HepG2 (cell line): ENCODE measurements around the gene RIPPLY1. TPM values are rescaled to one million over a fixed set of nuclear protein-coding genes. Genes with fewer than 3 reads are reported as not detected.

Experiments used
- ATAC-seq: fragments of 200-7000 bp; cut with Tn5 transposase; 3 replicates; pipeline ENCODE4 v1.9.1; 2020; ENCODE audit warnings: mild to moderate bottlenecking, moderate library complexity
- BruUV-seq: library from RNA; stranded (reverse); fragments of 400-500 nt; replicated peaks from 2 replicates; lab custom pipeline; 2021; lab: Mats Ljungman, UMichigan
- CTCF ChIA-PET: fragments of 300-600 bp; formaldehyde crosslinking; extraction: SDS; loops from one replicate; lab custom pipeline; 2021; ENCODE audit warnings: low total read pairs, inconsistent platforms, low intra/inter-chr PET ratio; lab: Yijun Ruan, JAX
- POLR2A ChIA-PET: fragments of 350-600 bp; sonication (Branson Sonifier 250); formaldehyde crosslinking; loops from one replicate; lab custom pipeline; 2020; ENCODE audit warnings: antibody characterized with exemption, inconsistent platforms; lab: Yijun Ruan, JAX
- DNase-seq: peaks from one replicate; pipeline ENCODE4 v3.0.0-alpha.2; 2015; ENCODE audit warnings: low spot score
- FAIRE-seq: peaks from 3 replicates; lab custom pipeline; 2011; peaks lifted over from hg19 to GRCh38; lab: Jason Lieb, UNC
- H2AFZ ChIP-seq: one replicate; pipeline ENCODE4 v1.6.1; 2011; ENCODE audit warnings: low read length, inconsistent platforms
- H3K27ac ChIP-seq: fragments of 300-600 bp; 3 replicates; pipeline ENCODE4 v1.8.0; 2011; ENCODE audit warnings: mixed run types, mild to moderate bottlenecking, mixed read lengths, low read length, inconsistent platforms; ENCODE audit not compliant: insufficient read depth; ENCODE audit errors: extremely low read length
- H3K27me3 ChIP-seq, 2 experiments: fragments of 200-600 bp in 1 of 2; 2 replicates in 1 of 2; 3 replicates in 1 of 2; pipeline versions ENCODE4 v1.6.0 to v1.8.0; 2011; ENCODE audit warnings: low read length in 2 of 2, mild to moderate bottlenecking in 2 of 2, moderate library complexity in 2 of 2, inconsistent platforms in 1 of 2; ENCODE audit not compliant: insufficient read depth in 2 of 2, control insufficient read depth in 1 of 2
- H3K36me3 ChIP-seq, 2 experiments: fragments of 200-600 bp in 1 of 2; replicated peaks in 1 of 2; 2 replicates in 1 of 2; 3 replicates in 1 of 2; pipeline versions ENCODE4 v1.5.1 to v1.8.0; 2011; ENCODE audit warnings: low read length in 2 of 2, inconsistent platforms in 1 of 2; ENCODE audit not compliant: insufficient read depth in 2 of 2, control insufficient read depth in 1 of 2
- H3K4me1 ChIP-seq: 2 replicates; pipeline ENCODE4 v1.5.1; 2012; ENCODE audit warnings: low read length, inconsistent platforms; ENCODE audit not compliant: insufficient read depth
- H3K4me2 ChIP-seq: 2 replicates; pipeline ENCODE4 v1.6.0; 2011; ENCODE audit warnings: low read depth, low read length, inconsistent platforms
- H3K4me3 ChIP-seq, 3 experiments: fragments of 200-600 bp in 1 of 3; sonication (generic), shearing (Covaris generic) in 1 of 3; replicated peaks in 1 of 3; 2 replicates each; pipeline ENCODE4 v1.5.1; 2011 to 2016; ENCODE audit warnings: low read length in 3 of 3, inconsistent platforms in 2 of 3, low read depth in 2 of 3, mild to moderate bottlenecking in 2 of 3, control low read depth in 1 of 3, mixed read lengths in 1 of 3; ENCODE audit not compliant: insufficient read depth in 1 of 3
- H3K79me2 ChIP-seq: one replicate; pipeline ENCODE4 v1.6.1; 2011; ENCODE audit warnings: low read length, inconsistent platforms; ENCODE audit not compliant: insufficient read depth
- H3K9ac ChIP-seq: 2 replicates; pipeline ENCODE4 v1.6.0; 2011; ENCODE audit warnings: mild to moderate bottlenecking, low read depth, low read length, inconsistent platforms; ENCODE audit not compliant: insufficient read depth
- H3K9me3 ChIP-seq: 2 replicates; pipeline ENCODE4 v1.5.1; 2012; ENCODE audit warnings: mild to moderate bottlenecking, low read length
- H4K20me1 ChIP-seq: 2 replicates; pipeline ENCODE4 v1.6.0; 2011; ENCODE audit warnings: inconsistent platforms, mild to moderate bottlenecking, low read length, moderate library complexity; ENCODE audit not compliant: insufficient read depth
- STAG1 ChIP-seq: sonication (generic); formaldehyde crosslinking; IDR thresholded peaks from 2 replicates; pipeline ENCODE4 v1.4.0; 2020; ENCODE audit warnings: missing genetic modification reagents
- ZBTB20 ChIP-seq: sonication (generic); formaldehyde crosslinking; IDR thresholded peaks from 2 replicates; pipeline ENCODE4 v1.8.1; 2023; ENCODE audit warnings: missing genetic modification reagents, low read depth, mild to moderate bottlenecking, borderline replicate concordance
- WGBS: methylation state at CpG from one replicate; pipeline ENCODE4 v1.1.6; 2017; ENCODE audit warnings: low lambda C conversion rate; 5-methylcytosine and 5-hydroxymethylcytosine counted together
- in situ Hi-C: cut with HindIII; loops from 2 replicates; pipeline ENCODE4 v1.10.0; 2017; ENCODE audit warnings: low pct_unique_long_range_greater_than_20kb; ENCODE audit not compliant: extremely low pct_ligation_motif_present
- intact Hi-C: fragments of 100-400 bp; cut with micrococcal nuclease; formaldehyde crosslinking; loops from one replicate; pipeline ENCODE4 v1.10.0; 2022; ENCODE audit not compliant: unreplicated experiment
- polyA plus RNA-seq, 8 experiments: library from polyadenylated mRNA; depleted of rRNA in 3 of 8; stranded (reverse) in 7 of 8; unstranded in 1 of 8; fragments of >200 nt; fragmentation: Illumina TruSeq in 4 of 8; extraction: Trizol in 4 of 8; gene quantifications; 2 replicates each; pipeline versions ENCODE4 v1.2.1 to v1.2.3, GENCODE V29; 2011 to 2016; ENCODE audit warnings: low read depth in 4 of 8, missing spikeins in 1 of 8, mixed read lengths in 1 of 8; ENCODE audit not compliant: insufficient read depth in 1 of 8
- total RNA-seq, 5 experiments: library from RNA; depleted of rRNA; stranded (reverse); fragments of >200 nt; fragmentation: Illumina TruSeq; extraction: Trizol; gene quantifications; 2 replicates each; pipeline ENCODE4 v1.2.3, GENCODE V29; 2016; ENCODE audit warnings: low read depth in 1 of 5
- TF ChIP-seq, protein P1 (sequence below): sonication (generic); formaldehyde crosslinking; IDR thresholded peaks from 2 replicates; pipeline ENCODE4 v1.8.1; 2022; ENCODE audit warnings: mild to moderate bottlenecking, missing genetic modification reagents
- TF ChIP-seq, protein P2 (sequence below): sonication (generic); formaldehyde crosslinking; IDR thresholded peaks from 2 replicates; pipeline ENCODE4 v1.8.1; 2023; ENCODE audit warnings: mild to moderate bottlenecking, missing genetic modification reagents
- TF ChIP-seq, protein P3 (sequence below): sonication (generic); formaldehyde crosslinking; IDR thresholded peaks from 2 replicates; pipeline ENCODE4 v1.5.0; 2020; ENCODE audit warnings: mild to moderate bottlenecking, missing genetic modification reagents, moderate library complexity

RIPPLY1 gene
- total and polyA plus RNA-seq, 2 of the 13 experiments (the other 11 are each of a cell fraction or from before 2014, with no cell fraction given) = 0.41 to 0.49 TPM

DNA sequence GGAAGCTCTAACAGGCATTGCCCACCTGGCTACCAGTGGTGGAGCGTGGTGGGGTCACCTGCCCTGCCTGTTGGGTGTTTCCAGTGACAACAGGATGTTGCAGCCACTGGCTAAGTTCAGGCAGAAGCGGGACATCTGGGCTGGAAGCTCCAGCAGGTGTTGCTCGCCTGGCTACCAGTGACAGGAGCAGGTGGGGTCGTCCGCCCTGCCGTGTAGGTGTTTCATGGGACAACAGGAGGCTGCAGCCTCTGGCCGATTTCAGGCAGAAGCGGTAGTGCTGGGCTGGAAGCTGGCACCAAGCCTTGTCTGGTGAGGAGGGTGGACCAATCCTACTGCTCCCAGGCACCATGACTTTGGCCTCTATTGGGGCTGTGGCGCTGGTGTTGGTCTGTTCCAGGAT is 39.4 kb downstream of the RIPPLY1 start (continued):
- TF ChIP-seq, protein P1, sequence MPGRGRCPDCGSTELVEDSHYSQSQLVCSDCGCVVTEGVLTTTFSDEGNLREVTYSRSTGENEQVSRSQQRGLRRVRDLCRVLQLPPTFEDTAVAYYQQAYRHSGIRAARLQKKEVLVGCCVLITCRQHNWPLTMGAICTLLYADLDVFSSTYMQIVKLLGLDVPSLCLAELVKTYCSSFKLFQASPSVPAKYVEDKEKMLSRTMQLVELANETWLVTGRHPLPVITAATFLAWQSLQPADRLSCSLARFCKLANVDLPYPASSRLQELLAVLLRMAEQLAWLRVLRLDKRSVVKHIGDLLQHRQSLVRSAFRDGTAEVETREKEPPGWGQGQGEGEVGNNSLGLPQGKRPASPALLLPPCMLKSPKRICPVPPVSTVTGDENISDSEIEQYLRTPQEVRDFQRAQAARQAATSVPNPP (CRISPR knock-in tag) = no peak
- TF ChIP-seq, protein P2, sequence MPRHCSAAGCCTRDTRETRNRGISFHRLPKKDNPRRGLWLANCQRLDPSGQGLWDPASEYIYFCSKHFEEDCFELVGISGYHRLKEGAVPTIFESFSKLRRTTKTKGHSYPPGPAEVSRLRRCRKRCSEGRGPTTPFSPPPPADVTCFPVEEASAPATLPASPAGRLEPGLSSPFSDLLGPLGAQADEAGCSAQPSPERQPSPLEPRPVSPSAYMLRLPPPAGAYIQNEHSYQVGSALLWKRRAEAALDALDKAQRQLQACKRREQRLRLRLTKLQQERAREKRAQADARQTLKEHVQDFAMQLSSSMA (CRISPR knock-in tag) = no peak

DNA sequence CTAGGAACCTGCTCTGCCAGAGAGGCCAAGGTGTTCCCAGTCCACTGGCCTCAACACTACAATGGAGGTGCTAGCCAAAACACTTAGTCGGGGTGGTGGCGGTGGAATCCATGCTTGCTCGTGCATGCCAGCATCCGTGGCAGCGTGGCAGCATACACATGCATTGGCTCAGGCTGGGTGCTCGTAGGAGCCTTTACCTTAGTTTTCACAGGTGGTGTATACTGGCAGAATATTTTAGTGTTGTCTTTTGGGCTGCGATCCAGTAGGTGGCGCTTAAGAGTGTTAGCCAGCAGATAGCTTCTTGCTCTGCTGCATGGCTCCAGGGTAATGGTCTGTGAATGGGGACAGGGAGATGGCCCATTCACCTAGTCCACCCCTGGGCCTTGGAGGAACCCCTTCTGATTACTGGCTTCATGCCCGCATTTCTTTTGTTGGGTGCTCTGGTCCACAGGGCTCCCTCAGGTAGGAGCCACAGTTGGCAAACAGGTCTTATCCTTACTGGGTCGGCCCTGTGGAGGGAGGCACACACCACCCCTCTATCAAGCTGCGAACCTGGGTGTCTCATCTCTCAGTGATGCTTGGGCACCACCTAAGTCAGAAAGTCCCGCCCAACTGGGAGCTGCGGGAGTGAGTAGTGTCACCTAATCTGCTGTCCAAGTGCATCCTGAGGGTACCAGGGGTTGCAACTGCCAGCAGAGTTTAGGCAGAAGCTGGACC is 40.0 kb downstream of the RIPPLY1 start:
- no peak overlapping the region for H3K4me2 ChIP-seq
- H3K27ac ChIP-seq = no peak overlapping the region
- BruUV-seq = no TSS peak
- no peaks in the 10 kb centered on the region for H3K4me1 ChIP-seq
- H3K36me3 ChIP-seq = no peaks in the 10 kb centered on the region
- no peaks in the 10 kb centered on the region for H3K27me3 ChIP-seq
- no peak overlapping the region for H2AFZ ChIP-seq
- no peak overlapping the region for H3K9ac ChIP-seq
- FAIRE-seq = peak; percentile 15
- TF ChIP-seq STAG1 (peak; percentile 33), ZBTB20 (CRISPR knock-in tag) (no peak)
- TF ChIP-seq, protein P3, sequence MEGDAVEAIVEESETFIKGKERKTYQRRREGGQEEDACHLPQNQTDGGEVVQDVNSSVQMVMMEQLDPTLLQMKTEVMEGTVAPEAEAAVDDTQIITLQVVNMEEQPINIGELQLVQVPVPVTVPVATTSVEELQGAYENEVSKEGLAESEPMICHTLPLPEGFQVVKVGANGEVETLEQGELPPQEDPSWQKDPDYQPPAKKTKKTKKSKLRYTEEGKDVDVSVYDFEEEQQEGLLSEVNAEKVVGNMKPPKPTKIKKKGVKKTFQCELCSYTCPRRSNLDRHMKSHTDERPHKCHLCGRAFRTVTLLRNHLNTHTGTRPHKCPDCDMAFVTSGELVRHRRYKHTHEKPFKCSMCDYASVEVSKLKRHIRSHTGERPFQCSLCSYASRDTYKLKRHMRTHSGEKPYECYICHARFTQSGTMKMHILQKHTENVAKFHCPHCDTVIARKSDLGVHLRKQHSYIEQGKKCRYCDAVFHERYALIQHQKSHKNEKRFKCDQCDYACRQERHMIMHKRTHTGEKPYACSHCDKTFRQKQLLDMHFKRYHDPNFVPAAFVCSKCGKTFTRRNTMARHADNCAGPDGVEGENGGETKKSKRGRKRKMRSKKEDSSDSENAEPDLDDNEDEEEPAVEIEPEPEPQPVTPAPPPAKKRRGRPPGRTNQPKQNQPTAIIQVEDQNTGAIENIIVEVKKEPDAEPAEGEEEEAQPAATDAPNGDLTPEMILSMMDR (CRISPR knock-in tag) = peak; percentile 53
- H3K79me2 ChIP-seq = no peaks in the 10 kb centered on the region
- intact Hi-C loops = no loop called here
- no peaks in the 10 kb centered on the region for H3K9me3 ChIP-seq
- in situ Hi-C loops = no loop called here
- ChIA-PET CTCF (no interaction called here), POLR2A (no interaction called here)
- H3K4me3 ChIP-seq = no peak overlapping the region
- peak; percentile 3 for DNase-seq
- WGBS = no CpG with 5 or more reads among the region's 13 CpGs
- peak; percentile 72 for ATAC-seq
- H4K20me1 ChIP-seq = no peaks in the 10 kb centered on the region

Other genes starting within 250 kb of the RIPPLY1 start
- gene RNF128, start 176.6 kb downstream of the RIPPLY1 start, total RNA-seq (2016; rRNA removed; fragmentation: Illumina TruSeq; extraction: Trizol) = 9.7 and 18.5 TPM in 2 replicates
- gene RNF128, start 176.6 kb downstream of the RIPPLY1 start, polyA plus RNA-seq (2011; rRNA removed) = 42.8 and 43.5 TPM in 2 replicates
- gene TBC1D8B, start 100.7 kb downstream of the RIPPLY1 start, total RNA-seq (2016; rRNA removed; fragmentation: Illumina TruSeq; extraction: Trizol) = 7.2 and 11.6 TPM in 2 replicates
- gene TBC1D8B, start 100.7 kb downstream of the RIPPLY1 start, polyA plus RNA-seq (2011; rRNA removed) = 4.0 and 6.2 TPM in 2 replicates
- 1.1 and 1.5 TPM in 2 replicates for gene CLDN2, start 17.1 kb upstream of the RIPPLY1 start, total RNA-seq (2016; rRNA removed; fragmentation: Illumina TruSeq; extraction: Trizol)
- 1.0 and 1.3 TPM in 2 replicates for gene CLDN2, start 17.1 kb upstream of the RIPPLY1 start, polyA plus RNA-seq (2011; rRNA removed)
- gene MORC4, start 96.9 kb upstream of the RIPPLY1 start, total RNA-seq (2016; rRNA removed; fragmentation: Illumina TruSeq; extraction: Trizol) = 17.6 and 24.5 TPM in 2 replicates
- gene MORC4, start 96.9 kb upstream of the RIPPLY1 start, polyA plus RNA-seq (2011; rRNA removed) = 5.4 and 7.3 TPM in 2 replicates
- 15.4 and 21.0 TPM in 2 replicates for gene RBM41, start 215.5 kb upstream of the RIPPLY1 start, total RNA-seq (2016; rRNA removed; fragmentation: Illumina TruSeq; extraction: Trizol)
- 5.4 and 6.5 TPM in 2 replicates for gene RBM41, start 215.5 kb upstream of the RIPPLY1 start, polyA plus RNA-seq (2011; rRNA removed)